Ramos (cell line): ENCODE results near the gene ITPR1.

Experiments used
- in situ Hi-C: fragments of 300-500 bp; cut with MboI; formaldehyde crosslinking; loops from one replicate; pipeline ENCODE4 v1.14.3; 2022; ENCODE audit warnings: low sequenced_read_pairs; ENCODE audit not compliant: unreplicated experiment

The ITPR1 gene

DNA sequence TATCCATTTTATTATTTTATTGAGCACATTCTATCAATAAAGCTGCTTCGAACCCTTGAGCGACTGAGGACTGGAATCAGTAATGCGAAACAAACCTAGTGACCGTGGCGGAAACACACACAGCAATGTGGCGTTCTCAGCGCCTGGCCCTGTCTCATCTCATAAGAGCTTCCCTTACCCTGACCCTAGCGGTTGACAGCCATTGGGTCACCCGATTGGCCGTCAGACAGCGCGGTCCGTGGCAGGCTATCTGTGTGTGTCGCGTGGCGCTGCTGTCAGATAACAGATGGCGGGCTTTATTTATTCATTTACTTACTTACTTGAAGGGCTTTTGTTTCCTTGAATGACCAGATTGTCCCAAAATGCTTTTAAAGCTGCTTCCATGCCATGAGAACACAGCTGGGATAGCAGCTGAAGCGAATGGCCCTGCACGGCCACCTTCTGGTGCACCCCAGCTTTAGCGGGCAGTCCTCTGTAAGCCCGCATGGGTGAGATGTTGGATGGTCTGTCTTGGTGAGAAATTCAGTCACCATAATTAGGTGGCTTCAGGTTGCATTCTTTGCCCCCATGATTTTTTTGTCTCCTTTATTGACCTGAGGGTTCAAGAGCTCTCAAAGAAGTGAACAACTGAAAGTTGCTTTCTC lies 270.6 kb downstream of the ITPR1 start:
- in situ Hi-C loops = no loop called here

GRCh38 chr3:4765212-4765611 lies 272.1 kb downstream of the ITPR1 start:
- in situ Hi-C loops = no loop called here

- in situ Hi-C loops = no loop called here
Observed at GRCh38 chr3:4766263-4766662, 273.1 kb downstream of the ITPR1 start.

DNA sequence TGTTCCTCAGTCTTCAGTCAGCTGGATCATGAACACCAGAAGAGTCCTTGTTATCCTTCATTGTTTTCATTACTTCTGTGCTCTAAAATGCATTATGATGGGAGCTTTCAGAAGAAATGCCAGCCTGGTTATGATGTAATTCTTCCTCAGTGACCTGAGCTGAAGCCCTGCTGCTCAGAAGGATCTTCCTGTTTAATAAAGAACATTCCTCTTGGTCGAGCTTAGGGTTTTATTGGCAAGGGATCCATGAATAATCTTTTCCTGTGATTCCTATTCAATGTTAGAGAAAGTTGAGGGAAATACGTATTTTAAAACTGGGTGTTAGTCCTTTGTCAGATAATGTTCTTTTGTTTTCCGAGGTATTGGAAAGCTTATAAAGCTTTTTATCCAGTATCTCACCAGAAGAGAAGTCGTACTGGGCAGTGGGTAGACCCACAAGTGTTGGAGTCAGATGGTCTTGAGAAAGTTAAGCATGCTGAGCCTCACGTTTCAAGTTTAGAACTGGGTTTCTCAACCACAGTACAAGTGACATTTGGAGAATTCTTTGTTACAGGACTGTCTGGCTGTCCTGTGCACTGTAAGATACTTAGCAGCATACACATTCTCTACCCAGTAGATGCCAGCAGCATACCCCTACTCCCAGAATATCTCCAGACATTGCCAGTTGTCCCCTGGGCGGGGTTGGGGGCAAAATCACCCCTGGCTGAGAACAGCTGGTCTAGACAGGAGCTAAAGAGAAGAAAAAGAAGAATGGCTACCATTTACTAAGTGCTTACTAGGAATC lies 273.8 kb downstream of the ITPR1 start:
- in situ Hi-C loops = no loop called here

GRCh38 chr3:4768021-4768420 lies 274.9 kb downstream of the ITPR1 start:
- in situ Hi-C loops = no loop called here

DNA sequence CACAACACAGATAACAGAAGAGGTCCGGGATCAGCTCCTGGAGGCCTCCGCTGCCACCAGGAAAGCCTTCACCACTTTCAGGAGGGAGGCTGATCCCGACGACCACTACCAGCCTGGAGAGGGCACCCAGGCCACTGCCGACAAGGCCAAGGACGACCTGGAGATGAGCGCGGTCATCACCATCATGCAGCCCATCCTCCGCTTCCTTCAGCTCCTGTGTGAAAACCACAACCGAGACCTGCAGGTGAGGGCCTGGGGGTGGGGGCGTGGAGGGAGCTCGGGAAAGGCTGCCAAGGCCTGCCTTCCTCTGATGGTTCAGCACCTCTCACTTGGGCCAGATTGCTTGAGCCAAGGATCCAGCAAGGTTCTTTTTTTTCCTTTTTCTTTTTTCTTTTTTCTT lies 275.4 kb downstream of the ITPR1 start:
- in situ Hi-C loops = no loop called here

- in situ Hi-C loops = no loop called here
Observed at GRCh38 chr3:4770561-4770960, 277.4 kb downstream of the ITPR1 start.

GRCh38 chr3:4771243-4771642 lies 278.1 kb downstream of the ITPR1 start:
- in situ Hi-C loops = no loop called here

DNA sequence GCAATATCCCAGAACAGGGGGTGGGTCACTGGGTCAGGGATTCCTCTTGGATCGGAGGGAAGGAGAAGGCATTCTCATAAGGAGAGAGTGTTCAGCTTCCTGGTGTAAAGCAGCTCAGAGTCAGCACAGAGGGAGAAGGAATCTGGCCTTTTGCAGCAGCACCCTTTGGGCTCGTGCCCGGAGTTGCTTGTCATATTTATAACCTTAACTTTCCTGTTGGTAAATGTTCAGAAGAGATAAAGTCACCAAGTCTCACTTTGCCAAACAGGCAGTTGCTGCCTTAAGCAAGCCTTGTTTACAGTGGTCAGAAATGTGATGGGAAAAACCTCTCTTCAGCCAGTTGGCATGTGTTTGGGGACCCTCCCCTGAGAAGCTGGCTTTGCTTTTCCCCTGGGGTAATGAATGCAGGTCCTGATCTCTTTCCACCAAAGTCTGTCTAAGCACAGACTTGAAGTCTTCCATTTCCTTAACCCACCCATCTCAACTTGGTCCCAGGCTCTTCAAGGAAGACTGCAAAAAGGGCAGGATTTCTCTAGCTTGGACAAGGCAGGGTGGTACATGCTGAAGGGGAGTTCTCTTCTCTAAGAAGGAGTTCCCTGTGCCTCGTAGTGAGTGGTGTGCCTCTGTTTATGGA lies 279.1 kb downstream of the ITPR1 start:
- in situ Hi-C loops = no loop called here

DNA sequence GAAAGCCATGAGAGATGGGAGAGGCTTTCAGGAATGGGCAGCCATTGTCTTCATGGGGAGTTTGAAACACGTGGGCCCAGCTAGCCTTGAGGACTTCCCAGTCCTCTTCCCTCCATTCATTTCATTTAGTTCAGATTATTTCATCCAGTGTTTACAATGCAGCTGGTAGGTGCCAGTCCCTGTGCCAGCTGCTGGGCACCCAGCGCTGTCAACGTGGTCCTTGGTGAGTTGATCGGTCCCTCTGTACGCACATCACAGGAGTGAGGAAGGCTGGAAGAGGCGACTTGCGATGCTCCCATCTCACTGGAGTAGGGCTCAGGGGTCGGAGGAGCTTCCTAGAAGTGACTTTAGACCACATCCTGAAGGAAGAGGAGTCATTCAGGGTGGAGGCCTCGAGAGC lies 279.7 kb downstream of the ITPR1 start:
- in situ Hi-C loops = no loop called here

DNA sequence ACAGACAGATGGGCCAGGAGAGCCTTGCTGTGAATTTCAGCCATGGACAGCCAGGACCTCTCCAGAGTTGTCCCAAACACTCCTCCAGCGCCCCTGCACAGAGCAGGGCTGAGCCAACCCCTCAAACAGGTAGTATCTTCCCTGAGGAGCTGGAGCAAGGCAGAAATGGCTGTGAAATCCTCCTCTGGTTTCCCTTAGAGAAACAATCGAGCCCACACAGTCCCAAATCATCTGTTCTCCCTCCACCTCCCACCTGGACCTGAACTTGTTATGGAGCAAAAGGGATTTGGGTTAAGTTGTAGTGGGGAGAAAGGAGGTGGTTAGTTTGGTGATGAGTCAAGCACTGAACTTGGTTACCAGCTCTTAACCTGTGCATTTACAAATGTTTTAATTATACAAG lies 280.4 kb downstream of the ITPR1 start:
- in situ Hi-C loops = no loop called here

DNA sequence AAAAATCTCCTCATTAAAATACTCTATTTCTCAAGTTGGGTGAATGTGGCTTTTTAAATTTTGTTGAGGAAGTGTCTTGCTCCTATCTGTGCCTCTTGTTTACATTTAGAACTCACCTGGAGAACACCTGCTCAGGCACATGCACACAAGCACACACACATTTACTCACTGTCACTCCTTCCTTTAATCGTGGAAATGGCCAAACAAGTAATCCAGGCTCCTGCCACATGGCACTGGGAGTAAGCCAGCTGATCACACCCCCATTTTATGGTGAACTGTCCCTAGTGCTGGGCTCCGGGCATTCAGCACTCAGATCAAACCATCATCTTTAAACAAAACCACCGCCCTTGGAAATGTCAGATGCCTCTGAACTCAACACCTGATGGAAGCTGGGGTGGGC lies 281.4 kb downstream of the ITPR1 start:
- in situ Hi-C loops = no loop called here

DNA sequence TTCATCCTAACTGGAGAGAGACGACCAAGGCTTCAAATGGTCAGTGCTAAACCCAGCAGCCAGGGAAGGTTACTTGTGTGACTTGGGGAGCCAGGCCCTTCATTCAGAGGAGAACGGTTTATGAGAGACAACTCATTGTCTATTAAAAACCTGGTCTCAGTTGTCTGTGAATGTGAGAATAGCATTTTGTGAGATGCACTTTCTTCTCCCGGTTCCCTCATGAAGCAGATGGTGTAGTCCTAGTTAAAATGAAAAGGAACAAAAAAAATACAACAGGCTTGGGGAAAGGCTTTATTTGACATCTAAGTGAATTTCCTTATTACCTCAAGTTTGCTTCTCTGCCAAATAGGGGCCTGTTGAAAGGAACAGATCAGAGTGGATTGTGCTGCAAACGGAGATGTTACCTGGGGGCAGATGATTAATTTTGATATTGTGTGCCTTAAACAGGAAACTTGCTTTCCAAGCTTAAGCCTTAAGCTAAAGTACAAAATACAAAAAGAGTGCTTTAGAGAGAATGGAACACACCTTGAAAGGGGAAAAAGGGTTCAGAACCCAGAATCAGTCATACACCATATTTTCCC lies 283.3 kb downstream of the ITPR1 start:
- in situ Hi-C loops = no loop called here

GRCh38 chr3:4776980-4777581 lies 283.9 kb downstream of the ITPR1 start:
- in situ Hi-C loops = no loop called here

DNA sequence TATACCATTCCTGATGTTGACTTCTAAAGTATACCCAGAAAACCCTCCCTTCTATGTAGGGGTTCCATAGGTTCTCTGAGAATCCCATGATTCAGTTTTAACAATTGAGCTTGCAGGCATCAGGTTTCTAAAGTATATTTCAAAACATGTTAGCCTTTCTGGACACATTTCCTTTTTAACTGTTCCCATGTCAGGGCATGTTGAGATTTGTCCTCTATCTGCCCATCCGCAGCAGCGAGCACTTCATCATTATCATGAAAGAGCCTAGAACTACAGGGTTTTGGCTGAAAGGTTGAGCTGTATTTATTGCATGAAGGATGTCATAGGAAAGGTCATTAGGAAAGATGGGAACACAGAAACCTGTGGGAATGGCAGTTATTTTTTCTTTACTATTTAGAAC lies 285.0 kb downstream of the ITPR1 start:
- in situ Hi-C loops = no loop called here

- in situ Hi-C loops = no loop called here
Observed at GRCh38 chr3:4778740-4779139, 285.6 kb downstream of the ITPR1 start.

DNA sequence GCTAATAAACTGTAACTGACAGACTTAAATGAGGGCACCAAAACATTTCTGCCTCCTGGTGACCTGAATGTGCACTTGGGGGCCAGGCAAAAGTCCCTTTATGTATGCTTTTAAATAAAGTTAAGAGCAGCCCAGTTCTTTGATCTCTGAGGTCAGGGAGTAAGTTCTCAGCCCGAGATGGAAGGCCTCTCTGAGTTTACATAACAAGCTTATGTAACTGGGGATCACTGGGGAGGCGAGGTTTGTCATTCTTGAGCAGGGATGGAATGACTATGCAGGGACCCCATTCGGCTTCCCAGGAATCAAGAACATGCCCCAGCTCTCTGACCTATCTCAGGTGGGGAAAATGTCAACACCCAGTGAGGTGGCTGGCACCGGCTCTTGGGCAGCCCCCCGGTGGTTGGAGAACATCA lies 287.4 kb downstream of the ITPR1 start:
- in situ Hi-C loops = no loop called here

DNA sequence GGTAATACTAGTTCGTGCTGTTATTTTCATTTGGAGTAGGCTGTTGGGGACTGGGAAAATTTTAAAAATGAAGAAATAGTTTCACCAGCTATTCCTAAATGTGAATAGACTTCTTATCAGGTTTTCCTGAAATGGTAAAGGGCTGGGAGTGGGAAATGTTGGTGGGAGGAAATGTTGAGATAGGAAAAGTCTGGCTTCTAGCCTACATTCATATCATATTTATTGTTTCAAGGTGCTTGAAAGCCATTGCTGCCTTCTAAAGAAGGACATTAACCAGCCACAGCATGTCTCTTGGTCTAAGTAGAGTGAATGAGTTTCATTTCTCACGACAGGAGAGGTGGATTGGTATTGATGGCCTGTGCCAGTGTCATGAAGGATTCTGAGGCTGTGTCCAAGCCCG lies 288.9 kb downstream of the ITPR1 start:
- in situ Hi-C loops = no loop called here

DNA sequence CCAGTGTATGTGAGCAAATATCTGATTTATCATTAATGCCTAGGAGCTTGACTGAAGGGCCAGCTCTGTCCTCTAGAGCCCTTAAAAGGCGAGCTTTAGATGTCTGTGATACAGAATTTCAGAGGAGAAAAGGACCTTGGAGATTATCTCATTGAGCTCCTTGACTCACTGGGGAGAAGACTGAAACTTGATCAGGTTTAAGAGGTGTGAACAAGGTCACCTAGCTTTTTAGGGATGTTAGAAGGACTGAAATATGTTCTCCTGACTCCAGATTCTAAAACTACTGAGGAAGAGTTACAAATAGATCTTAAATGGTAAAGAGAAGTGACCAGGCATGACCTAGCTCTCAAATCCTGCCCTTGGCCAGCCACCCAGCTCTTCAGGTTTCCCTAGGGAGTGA lies 292.4 kb downstream of the ITPR1 start:
- in situ Hi-C loops = no loop called here

- in situ Hi-C loops = no loop called here
Observed at GRCh38 chr3:4786431-4786830, 293.3 kb downstream of the ITPR1 start.

- in situ Hi-C loops = no loop called here
Observed at GRCh38 chr3:4791358-4791757, 298.2 kb downstream of the ITPR1 start.
